Thyroid gland (tissue), 4 donors: ENCODE results near the gene KRTAP2-1.

Source experiments
- POLR2A ChIP-seq, 2 donors: fragments of 450-650 bp; IDR thresholded peaks; one replicate each; pipeline ENCODE4 v1.6.1; 2017; ENCODE audit warnings: antibody characterized with exemption in 2 of 2, mild to moderate bottlenecking in 2 of 2, moderate library complexity in 1 of 2
- TF ChIP-seq, protein P1 (sequence below), 6 experiments: fragments of 200-600 bp in 3 of 6; fragments of 450-650 bp in 3 of 6; sonication (generic) in 3 of 6; IDR thresholded peaks; one replicate each; pipeline ENCODE4 v1.5.1; 2016 to 2019; ENCODE audit warnings: antibody characterized with exemption in 6 of 6, mild to moderate bottlenecking in 2 of 6, inconsistent platforms in 1 of 6, moderate library complexity in 1 of 6

DNA sequence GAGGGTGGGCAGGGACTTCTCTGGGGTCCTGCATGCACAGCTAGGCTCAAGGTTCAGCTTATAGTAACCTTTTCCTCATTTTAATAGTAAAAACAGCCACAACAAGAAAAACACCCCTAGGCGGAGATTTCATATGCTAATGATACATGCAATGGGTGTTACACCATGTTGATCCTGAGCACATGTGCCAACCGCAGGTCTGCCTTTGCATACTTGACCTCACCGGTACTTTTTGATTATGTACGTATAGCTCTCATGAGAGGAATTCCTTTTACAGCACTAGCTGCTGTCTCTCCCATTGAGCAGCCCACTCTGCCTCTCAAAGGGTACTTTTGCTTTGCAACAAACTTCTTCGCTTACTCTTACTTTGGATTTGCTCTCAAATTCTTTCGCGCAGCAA lies 48.9 kb upstream of the KRTAP2-1 start:
- TF ChIP-seq, protein P1, sequence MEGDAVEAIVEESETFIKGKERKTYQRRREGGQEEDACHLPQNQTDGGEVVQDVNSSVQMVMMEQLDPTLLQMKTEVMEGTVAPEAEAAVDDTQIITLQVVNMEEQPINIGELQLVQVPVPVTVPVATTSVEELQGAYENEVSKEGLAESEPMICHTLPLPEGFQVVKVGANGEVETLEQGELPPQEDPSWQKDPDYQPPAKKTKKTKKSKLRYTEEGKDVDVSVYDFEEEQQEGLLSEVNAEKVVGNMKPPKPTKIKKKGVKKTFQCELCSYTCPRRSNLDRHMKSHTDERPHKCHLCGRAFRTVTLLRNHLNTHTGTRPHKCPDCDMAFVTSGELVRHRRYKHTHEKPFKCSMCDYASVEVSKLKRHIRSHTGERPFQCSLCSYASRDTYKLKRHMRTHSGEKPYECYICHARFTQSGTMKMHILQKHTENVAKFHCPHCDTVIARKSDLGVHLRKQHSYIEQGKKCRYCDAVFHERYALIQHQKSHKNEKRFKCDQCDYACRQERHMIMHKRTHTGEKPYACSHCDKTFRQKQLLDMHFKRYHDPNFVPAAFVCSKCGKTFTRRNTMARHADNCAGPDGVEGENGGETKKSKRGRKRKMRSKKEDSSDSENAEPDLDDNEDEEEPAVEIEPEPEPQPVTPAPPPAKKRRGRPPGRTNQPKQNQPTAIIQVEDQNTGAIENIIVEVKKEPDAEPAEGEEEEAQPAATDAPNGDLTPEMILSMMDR (IDR thresholded peaks at IDR 0.05), result no peak
- TF ChIP-seq POLR2A (IDR thresholded peaks at IDR 0.05), result no peak
